Measurements from ENCODE around the gene EGF.

DNA sequence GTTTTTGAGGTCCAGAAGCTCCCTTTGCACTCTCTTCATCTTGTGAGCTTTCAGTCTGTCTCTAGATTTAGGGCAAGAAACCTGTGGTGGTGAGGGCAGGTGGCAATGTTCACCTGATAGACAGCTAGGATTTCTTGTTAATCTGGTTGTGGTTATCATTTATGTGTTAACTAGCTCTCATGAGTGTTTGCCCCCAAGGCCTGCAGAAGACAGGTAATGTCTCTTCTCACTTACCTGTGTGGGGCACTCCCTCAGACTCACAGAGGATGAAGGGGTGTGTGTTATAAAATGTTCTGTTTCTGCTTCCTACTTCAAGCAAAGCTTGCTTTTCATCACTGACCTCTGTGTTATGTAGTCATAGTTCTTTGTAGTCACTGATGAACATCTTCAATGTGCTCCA lies 17.8 kb downstream of the EGF start:
- TF ChIP-seq FOXS1 (CRISPR knock-in tag; IDR thresholded peaks at IDR 0.05) (no peak), RFX5 (IDR thresholded peaks at IDR 0.05) (no peak), HOXA7 (CRISPR knock-in tag; IDR thresholded peaks at IDR 0.05) (no peak), EHF (CRISPR knock-in tag; IDR thresholded peaks at IDR 0.05) (no peak), POLR2A (IDR thresholded peaks at IDR 0.05; ENCODE audit: low read length) (no peak), SREBF2 (IDR thresholded peaks at IDR 0.05) (no peak), TP53 (CRISPR knock-in tag; IDR thresholded peaks at IDR 0.05) (no peak)
- TF ChIP-seq, protein P1, sequence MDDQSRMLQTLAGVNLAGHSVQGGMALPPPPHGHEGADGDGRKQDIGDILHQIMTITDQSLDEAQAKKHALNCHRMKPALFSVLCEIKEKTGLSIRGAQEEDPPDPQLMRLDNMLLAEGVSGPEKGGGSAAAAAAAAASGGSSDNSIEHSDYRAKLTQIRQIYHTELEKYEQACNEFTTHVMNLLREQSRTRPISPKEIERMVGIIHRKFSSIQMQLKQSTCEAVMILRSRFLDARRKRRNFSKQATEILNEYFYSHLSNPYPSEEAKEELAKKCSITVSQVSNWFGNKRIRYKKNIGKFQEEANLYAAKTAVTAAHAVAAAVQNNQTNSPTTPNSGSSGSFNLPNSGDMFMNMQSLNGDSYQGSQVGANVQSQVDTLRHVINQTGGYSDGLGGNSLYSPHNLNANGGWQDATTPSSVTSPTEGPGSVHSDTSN (IDR thresholded peaks at IDR 0.05): no peak
- TF ChIP-seq, protein P2, sequence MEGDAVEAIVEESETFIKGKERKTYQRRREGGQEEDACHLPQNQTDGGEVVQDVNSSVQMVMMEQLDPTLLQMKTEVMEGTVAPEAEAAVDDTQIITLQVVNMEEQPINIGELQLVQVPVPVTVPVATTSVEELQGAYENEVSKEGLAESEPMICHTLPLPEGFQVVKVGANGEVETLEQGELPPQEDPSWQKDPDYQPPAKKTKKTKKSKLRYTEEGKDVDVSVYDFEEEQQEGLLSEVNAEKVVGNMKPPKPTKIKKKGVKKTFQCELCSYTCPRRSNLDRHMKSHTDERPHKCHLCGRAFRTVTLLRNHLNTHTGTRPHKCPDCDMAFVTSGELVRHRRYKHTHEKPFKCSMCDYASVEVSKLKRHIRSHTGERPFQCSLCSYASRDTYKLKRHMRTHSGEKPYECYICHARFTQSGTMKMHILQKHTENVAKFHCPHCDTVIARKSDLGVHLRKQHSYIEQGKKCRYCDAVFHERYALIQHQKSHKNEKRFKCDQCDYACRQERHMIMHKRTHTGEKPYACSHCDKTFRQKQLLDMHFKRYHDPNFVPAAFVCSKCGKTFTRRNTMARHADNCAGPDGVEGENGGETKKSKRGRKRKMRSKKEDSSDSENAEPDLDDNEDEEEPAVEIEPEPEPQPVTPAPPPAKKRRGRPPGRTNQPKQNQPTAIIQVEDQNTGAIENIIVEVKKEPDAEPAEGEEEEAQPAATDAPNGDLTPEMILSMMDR (IDR thresholded peaks at IDR 0.05): no peak
